KBM-7 (cell line): ENCODE results near the gene CDYL.
A peak's percentile ranks its signal among the peaks of the same experiment; 100 is the strongest.

Experiments
- DNase-seq: peaks from one replicate; pipeline ENCODE4 v3.0.0-alpha.2; 2015
- in situ Hi-C: fragments of 300-500 bp; cut with MboI; formaldehyde crosslinking; loops from 2 replicates; pipeline ENCODE4 v1.14.3; 2020; ENCODE audit warnings: low sequenced_read_pairs, low pct_unique_long_range_greater_than_20kb, mixed read lengths

CDYL gene

GRCh38 chr6:4916954-4917561 is 140.9 kb downstream of the CDYL start:
- no peak for DNase-seq
- in situ Hi-C loops, result no loop called here

GRCh38 chr6:4920914-4921410 is 144.8 kb downstream of the CDYL start:
- in situ Hi-C loops, result no loop called here
- no peak for DNase-seq

- DNase-seq, result no peak
- in situ Hi-C loops, result no loop called here
These were observed 146.4 kb downstream of the CDYL start for GRCh38 chr6:4922488-4923037.

GRCh38 chr6:4923081-4923480 is 146.9 kb downstream of the CDYL start:
- DNase-seq, result no peak
- in situ Hi-C loops, result no loop called here

- no peak for DNase-seq
- in situ Hi-C loops, result no loop called here
These were observed 148.6 kb downstream of the CDYL start for GRCh38 chr6:4924661-4925271.

GRCh38 chr6:4925580-4925979 is 149.4 kb downstream of the CDYL start:
- DNase-seq, result no peak
- in situ Hi-C loops, result no loop called here

- DNase-seq, result peak; percentile 44
- in situ Hi-C loops, result no loop called here
These were observed 152.2 kb downstream of the CDYL start for GRCh38 chr6:4928426-4928825.

- no peak for DNase-seq
- in situ Hi-C loops, result no loop called here
These were observed 153.0 kb downstream of the CDYL start for GRCh38 chr6:4929097-4929718.

- in situ Hi-C loops, result no loop called here
- DNase-seq, result no peak
These were observed 154.0 kb downstream of the CDYL start for GRCh38 chr6:4930025-4930691.

GRCh38 chr6:4931530-4932227 is 155.5 kb downstream of the CDYL start:
- DNase-seq, result no peak
- in situ Hi-C loops, result no loop called here

- DNase-seq, result no peak
- in situ Hi-C loops, result no loop called here
These were observed 156.2 kb downstream of the CDYL start for GRCh38 chr6:4932228-4932903.

- in situ Hi-C loops, result no loop called here
- DNase-seq, result no peak
These were observed 159.3 kb downstream of the CDYL start for GRCh38 chr6:4935486-4935885.

- no peak for DNase-seq
- in situ Hi-C loops, result no loop called here
These were observed 159.9 kb downstream of the CDYL start for GRCh38 chr6:4935975-4936680.

GRCh38 chr6:4936681-4937041 is 160.5 kb downstream of the CDYL start:
- in situ Hi-C loops, result no loop called here
- DNase-seq, result peak; percentile 35

GRCh38 chr6:4937414-4937813 is 161.2 kb downstream of the CDYL start:
- in situ Hi-C loops, result no loop called here

GRCh38 chr6:4939241-4939640 is 163.0 kb downstream of the CDYL start:
- no peak for DNase-seq
- in situ Hi-C loops, result no loop called here

More at GRCh38 chr6:4937414-4937813, 161.2 kb downstream of the CDYL start:
- no peak for DNase-seq

- in situ Hi-C loops, result no loop called here
- DNase-seq, result no peak
These were observed 164.2 kb downstream of the CDYL start for GRCh38 chr6:4940416-4940815.
